H9 (cell line): ENCODE data around the gene MYLK. TPM values are rescaled to one million over a fixed set of nuclear protein-coding genes. Genes with fewer than 3 reads are reported as not detected.
"Not testable (repeated sequence)": the region's sequence is repeated elsewhere in the genome, so short reads cannot be mapped to it uniquely, and the experiment has no call there.

Experiments
- DNase-seq: peaks from one replicate; pipeline ENCODE4 v3.0.0-alpha.2; 2017
- H2AFZ ChIP-seq: one replicate; pipeline ENCODE4 v1.6.1; 2013; ENCODE audit warnings: mild to moderate bottlenecking, low read length, control low read depth, moderate library complexity
- H2AK5ac ChIP-seq: 2 replicates; pipeline ENCODE4 v1.6.1; 2013; ENCODE audit warnings: low read length, control low read depth, mixed read lengths; ENCODE audit not compliant: insufficient read length
- H2BK120ac ChIP-seq: one replicate; pipeline ENCODE4 v1.6.1; 2013; ENCODE audit warnings: low read depth, mild to moderate bottlenecking, low read length, control low read depth, inconsistent platforms; ENCODE audit not compliant: poor library complexity, severe bottlenecking
- H2BK12ac ChIP-seq: 2 replicates; pipeline ENCODE4 v1.6.1; 2013; ENCODE audit warnings: low read length, control low read depth, mixed read lengths, low read depth; ENCODE audit not compliant: insufficient read length
- H2BK15ac ChIP-seq: 2 replicates; pipeline ENCODE4 v1.6.1; 2013; ENCODE audit warnings: low read depth, low read length, control low read depth
- H2BK20ac ChIP-seq: one replicate; pipeline ENCODE4 v1.6.1; 2013; ENCODE audit warnings: low read depth, mild to moderate bottlenecking, low read length, control low read depth, inconsistent platforms; ENCODE audit not compliant: poor library complexity, severe bottlenecking
- H2BK5ac ChIP-seq: 2 replicates; pipeline ENCODE4 v1.6.1; 2013; ENCODE audit warnings: low read length, control low read depth, mixed read lengths; ENCODE audit not compliant: insufficient read length
- H3K14ac ChIP-seq: 2 replicates; pipeline ENCODE4 v1.6.1; 2013; ENCODE audit warnings: low read length, control low read depth; ENCODE audit not compliant: insufficient read depth
- H3K18ac ChIP-seq: 2 replicates; pipeline ENCODE4 v1.6.1; 2013; ENCODE audit warnings: low read depth, mild to moderate bottlenecking, mixed read lengths, low read length, control low read depth; ENCODE audit not compliant: insufficient read length
- H3K23ac ChIP-seq: 2 replicates; pipeline ENCODE4 v1.6.1; 2013; ENCODE audit warnings: low read length, control low read depth, mixed read lengths, low read depth; ENCODE audit not compliant: insufficient read length
- H3K23me2 ChIP-seq: 2 replicates; pipeline ENCODE4 v1.6.1; 2013; ENCODE audit warnings: low read depth, mild to moderate bottlenecking, mixed read lengths, low read length, control low read depth; ENCODE audit not compliant: insufficient read length, poor library complexity, severe bottlenecking
- H3K27ac ChIP-seq: 2 replicates; pipeline ENCODE4 v1.5.1; 2013; ENCODE audit warnings: low read length, control low read depth, mixed read lengths, low read depth; ENCODE audit not compliant: insufficient read length
- H3K27me3 ChIP-seq: 2 replicates; pipeline ENCODE4 v1.6.1; 2013; ENCODE audit warnings: low read length, control low read depth, inconsistent platforms; ENCODE audit not compliant: insufficient read depth
- H3K4ac ChIP-seq: 2 replicates; pipeline ENCODE4 v1.6.1; 2013; ENCODE audit warnings: low read depth, mild to moderate bottlenecking, control low read depth, inconsistent platforms, low read length, moderate library complexity
- H3K4me1 ChIP-seq: 2 replicates; pipeline ENCODE4 v1.6.1; 2013; ENCODE audit warnings: low read length, control low read depth, inconsistent platforms; ENCODE audit not compliant: insufficient read depth
- H3K4me2 ChIP-seq: 2 replicates; pipeline ENCODE4 v1.6.1; 2013; ENCODE audit warnings: low read length, control low read depth, mixed read lengths; ENCODE audit not compliant: insufficient read length, insufficient read depth
- H3K56ac ChIP-seq: 2 replicates; pipeline ENCODE4 v1.6.1; 2013; ENCODE audit warnings: low read depth, mild to moderate bottlenecking, mixed read lengths, low read length, control low read depth; ENCODE audit not compliant: insufficient read length
- H3K79me1 ChIP-seq: 2 replicates; pipeline ENCODE4 v1.6.1; 2013; ENCODE audit warnings: low read depth, mild to moderate bottlenecking, moderate library complexity, low read length, control low read depth, inconsistent platforms; ENCODE audit not compliant: insufficient read depth, poor library complexity, severe bottlenecking
- H3K79me2 ChIP-seq: 2 replicates; pipeline ENCODE4 v1.6.1; 2013; ENCODE audit warnings: low read length, control low read depth, inconsistent platforms; ENCODE audit not compliant: insufficient read depth
- H3K9ac ChIP-seq: 2 replicates; pipeline ENCODE4 v1.6.1; 2013; ENCODE audit warnings: low read length, control low read depth, mixed read lengths; ENCODE audit not compliant: insufficient read length; ENCODE audit errors: extremely low read depth
- H3K9me3 ChIP-seq: one replicate; pipeline ENCODE4 v1.6.1; 2013; ENCODE audit warnings: low read depth, low read length, inconsistent platforms; ENCODE audit not compliant: control insufficient read depth
- H3T11ph ChIP-seq: one replicate; pipeline ENCODE4 v1.6.1; 2013; ENCODE audit warnings: mild to moderate bottlenecking, low read length, control low read depth, inconsistent platforms
- H4K20me1 ChIP-seq: one replicate; pipeline ENCODE4 v1.6.1; 2013; ENCODE audit not compliant: control insufficient read depth, insufficient read length, insufficient read depth
- H4K5ac ChIP-seq: 2 replicates; pipeline ENCODE4 v1.6.1; 2013; ENCODE audit warnings: low read depth, mild to moderate bottlenecking, mixed read lengths, low read length, control low read depth; ENCODE audit not compliant: insufficient read length
- H4K8ac ChIP-seq: replicated peaks from 2 replicates; pipeline ENCODE4 v1.6.1; 2013; ENCODE audit warnings: low read length, control low read depth, mixed read lengths, low read depth; ENCODE audit not compliant: insufficient read length
- H4K91ac ChIP-seq: 2 replicates; pipeline ENCODE4 v1.6.1; 2013; ENCODE audit warnings: low read depth, mild to moderate bottlenecking, moderate library complexity, mixed read lengths, low read length, control low read depth; ENCODE audit not compliant: insufficient read length
- H3K27ac Mint-ChIP-seq, 3 experiments: 2 replicates in 2 of 3; 3 replicates in 1 of 3; pipeline ENCODE4 v1.8.0; 2020 to 2021; ENCODE audit warnings: mixed read lengths in 3 of 3, mild to moderate bottlenecking in 1 of 3, moderate library complexity in 1 of 3
- H3K27me3 Mint-ChIP-seq: 2 replicates; pipeline ENCODE4 v1.8.0; 2021; ENCODE audit warnings: low read depth, mild to moderate bottlenecking, moderate library complexity, mixed read lengths
- H3K36me3 Mint-ChIP-seq, 3 experiments: 2 replicates in 2 of 3; 3 replicates in 1 of 3; pipeline ENCODE4 v1.8.0; 2020 to 2021; ENCODE audit warnings: low read depth in 3 of 3, mixed read lengths in 3 of 3; ENCODE audit not compliant: insufficient read depth in 1 of 3
- H3K4me1 Mint-ChIP-seq, 2 experiments: 2 replicates each; pipeline ENCODE4 v1.8.0; 2020; ENCODE audit warnings: mixed read lengths in 2 of 2
- H3K4me3 Mint-ChIP-seq, 2 experiments: 2 replicates in 1 of 2; 3 replicates in 1 of 2; pipeline ENCODE4 v1.8.0; 2020 to 2021; ENCODE audit warnings: mild to moderate bottlenecking in 2 of 2, mixed read lengths in 2 of 2, moderate library complexity in 1 of 2
- H3K9me3 Mint-ChIP-seq, 2 experiments: 2 replicates in 1 of 2; 3 replicates in 1 of 2; pipeline ENCODE4 v1.8.0; 2020; ENCODE audit warnings: mild to moderate bottlenecking in 2 of 2, mixed read lengths in 2 of 2, moderate library complexity in 1 of 2
- CTCF ChIP-seq: fragments of 200-600 bp; sonication (generic); conservative IDR thresholded peaks from 3 replicates; pipeline ENCODE4 v1.8.0; 2021; ENCODE audit warnings: antibody characterized with exemption, mild to moderate bottlenecking
- WGBS: extraction: QIAGEN DNeasy Blood & Tissue Kit; methylation state at CpG from one replicate; pipeline ENCODE4 v1.1.7; 2013; ENCODE audit warnings: missing lambda C conversion rate, low lambda C conversion rate, mixed read lengths; ENCODE audit not compliant: insufficient read length; ENCODE audit errors: extremely low coverage; 5-methylcytosine and 5-hydroxymethylcytosine counted together
- total RNA-seq: library from RNA; stranded (reverse); gene quantifications from 2 replicates; pipeline ENCODE4 v1.2.1, GENCODE V29; 2021

MYLK gene
- total RNA-seq, 1 experiment from 2014 or later = 10.1 TPM

GRCh38 chr3:123702057-123702456 is 182.1 kb downstream of the MYLK start:
- not testable (repeated sequence) for H2BK120ac ChIP-seq, H3K9me3 Mint-ChIP-seq, H2BK5ac ChIP-seq, H2AK5ac ChIP-seq, H3K9ac ChIP-seq, H3K56ac ChIP-seq, H3K23me2 ChIP-seq, H3K27me3 Mint-ChIP-seq, H3K18ac ChIP-seq, H3K79me2 ChIP-seq, H3K4me2 ChIP-seq, H4K91ac ChIP-seq, H2BK15ac ChIP-seq, H3K4me1 ChIP-seq, H2BK12ac ChIP-seq, H3K79me1 ChIP-seq, H3K14ac ChIP-seq, H3K27me3 ChIP-seq, H2BK20ac ChIP-seq, H3T11ph ChIP-seq, H2AFZ ChIP-seq, H3K4ac ChIP-seq, H3K36me3 Mint-ChIP-seq, H4K5ac ChIP-seq, H3K23ac ChIP-seq, H3K27ac ChIP-seq, H4K20me1 ChIP-seq, H3K9me3 ChIP-seq, H4K8ac ChIP-seq, H3K4me3 Mint-ChIP-seq
- peak; percentile 66 for TF ChIP-seq CTCF
- peak overlapping the region in 1 of 3 experiments; percentile 80; a peak in 1 of 7 replicates for H3K27ac Mint-ChIP-seq
- peak; percentile 79 for DNase-seq
- WGBS = no CpG with 5 or more reads among the region's 2 CpGs
- H3K4me1 Mint-ChIP-seq = peaks cover 6 to 13% of the 10 kb centered on the region in 2 experiments
